ENCODE data around the gene ERBB3. TPM values are rescaled to one million over a fixed set of nuclear protein-coding genes. Genes with fewer than 3 reads are reported as not detected.

ERBB3 gene
- total RNA-seq, 1 experiment from 2014 or later: 64.3 TPM

DNA sequence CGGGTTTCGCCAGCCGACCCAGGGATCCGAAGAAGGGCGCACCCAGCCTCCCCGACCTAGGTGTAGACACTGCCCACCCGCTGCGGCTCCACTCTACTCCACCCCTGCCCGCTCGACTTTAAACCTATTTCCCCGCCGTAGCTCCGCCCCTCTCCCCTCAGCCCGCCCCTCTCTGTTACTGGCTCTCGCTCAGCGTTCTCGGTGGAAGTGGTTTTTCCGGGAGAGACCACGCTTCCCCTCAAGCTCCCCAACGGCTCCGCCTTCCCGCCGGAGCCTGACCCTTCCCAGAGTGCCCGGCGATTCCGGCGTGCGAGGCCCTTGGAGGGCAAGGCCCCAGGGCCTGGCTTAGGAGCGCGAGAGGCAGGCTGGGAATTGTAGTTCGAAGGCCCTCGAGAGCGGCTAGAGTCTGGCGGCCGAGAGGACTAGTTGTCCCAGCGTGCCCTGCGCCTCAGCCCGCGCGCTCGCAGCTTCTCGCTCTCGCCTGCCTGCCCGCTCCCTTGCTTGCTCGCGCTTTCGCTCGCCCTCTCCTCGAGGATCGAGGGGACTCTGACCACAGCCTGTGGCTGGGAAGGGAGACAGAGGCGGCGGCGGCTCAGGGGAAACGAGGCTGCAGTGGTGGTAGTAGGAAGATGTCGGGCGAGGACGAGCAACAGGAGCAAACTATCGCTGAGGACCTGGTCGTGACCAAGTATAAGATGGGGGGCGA lies 24.3 kb downstream of the ERBB3 start, which contains the start of gene PA2G4 (continued):
- TF ChIP-seq GTF2I (CRISPR knock-in tag; conservative IDR thresholded peaks at IDR 0.05): no peak
- TF ChIP-seq, protein P1, sequence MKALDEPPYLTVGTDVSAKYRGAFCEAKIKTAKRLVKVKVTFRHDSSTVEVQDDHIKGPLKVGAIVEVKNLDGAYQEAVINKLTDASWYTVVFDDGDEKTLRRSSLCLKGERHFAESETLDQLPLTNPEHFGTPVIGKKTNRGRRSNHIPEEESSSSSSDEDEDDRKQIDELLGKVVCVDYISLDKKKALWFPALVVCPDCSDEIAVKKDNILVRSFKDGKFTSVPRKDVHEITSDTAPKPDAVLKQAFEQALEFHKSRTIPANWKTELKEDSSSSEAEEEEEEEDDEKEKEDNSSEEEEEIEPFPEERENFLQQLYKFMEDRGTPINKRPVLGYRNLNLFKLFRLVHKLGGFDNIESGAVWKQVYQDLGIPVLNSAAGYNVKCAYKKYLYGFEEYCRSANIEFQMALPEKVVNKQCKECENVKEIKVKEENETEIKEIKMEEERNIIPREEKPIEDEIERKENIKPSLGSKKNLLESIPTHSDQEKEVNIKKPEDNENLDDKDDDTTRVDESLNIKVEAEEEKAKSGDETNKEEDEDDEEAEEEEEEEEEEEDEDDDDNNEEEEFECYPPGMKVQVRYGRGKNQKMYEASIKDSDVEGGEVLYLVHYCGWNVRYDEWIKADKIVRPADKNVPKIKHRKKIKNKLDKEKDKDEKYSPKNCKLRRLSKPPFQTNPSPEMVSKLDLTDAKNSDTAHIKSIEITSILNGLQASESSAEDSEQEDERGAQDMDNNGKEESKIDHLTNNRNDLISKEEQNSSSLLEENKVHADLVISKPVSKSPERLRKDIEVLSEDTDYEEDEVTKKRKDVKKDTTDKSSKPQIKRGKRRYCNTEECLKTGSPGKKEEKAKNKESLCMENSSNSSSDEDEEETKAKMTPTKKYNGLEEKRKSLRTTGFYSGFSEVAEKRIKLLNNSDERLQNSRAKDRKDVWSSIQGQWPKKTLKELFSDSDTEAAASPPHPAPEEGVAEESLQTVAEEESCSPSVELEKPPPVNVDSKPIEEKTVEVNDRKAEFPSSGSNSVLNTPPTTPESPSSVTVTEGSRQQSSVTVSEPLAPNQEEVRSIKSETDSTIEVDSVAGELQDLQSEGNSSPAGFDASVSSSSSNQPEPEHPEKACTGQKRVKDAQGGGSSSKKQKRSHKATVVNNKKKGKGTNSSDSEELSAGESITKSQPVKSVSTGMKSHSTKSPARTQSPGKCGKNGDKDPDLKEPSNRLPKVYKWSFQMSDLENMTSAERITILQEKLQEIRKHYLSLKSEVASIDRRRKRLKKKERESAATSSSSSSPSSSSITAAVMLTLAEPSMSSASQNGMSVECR (CRISPR knock-in tag; IDR thresholded peaks at IDR 0.05; ENCODE audit: borderline replicate concordance): peak; percentile 86; the same call in 1 of the 2 replicates
- TF ChIP-seq FOXK1 (CRISPR knock-in tag; IDR thresholded peaks at IDR 0.05): peak; percentile 56
- TF ChIP-seq ZNF512 (CRISPR knock-in tag; IDR thresholded peaks at IDR 0.05; ENCODE audit: borderline replicate concordance): peak; percentile 62; the same call in 1 of the 2 replicates
- peak; percentile 18; the same call in 1 of the 2 replicates for TF ChIP-seq IRF2 (CRISPR knock-in tag; IDR thresholded peaks at IDR 0.05; ENCODE audit: borderline replicate concordance, low read depth)
- TF ChIP-seq TEAD4 (CRISPR knock-in tag; IDR thresholded peaks at IDR 0.05): no peak
- no peak for TF ChIP-seq ATF1 (CRISPR knock-in tag; IDR thresholded peaks at IDR 0.05)
- peak; percentile 54; the same call in 1 of the 2 replicates for TF ChIP-seq NFATC4 (CRISPR knock-in tag; IDR thresholded peaks at IDR 0.05)
- TF ChIP-seq MAX (CRISPR knock-in tag; IDR thresholded peaks at IDR 0.05): peak; percentile 94; the same call in 1 of the 2 replicates
- peak; percentile 38; the same call in 1 of the 2 replicates for TF ChIP-seq MYBL2 (CRISPR knock-in tag; IDR thresholded peaks at IDR 0.05)
- 0 out of 2 replicates have a peak, but pooled peaks have one; percentile 40 for TF ChIP-seq USF2 (CRISPR knock-in tag; IDR thresholded peaks at IDR 0.05)
- peak; percentile 83; the same call in 1 of the 2 replicates for TF ChIP-seq CBFB (CRISPR knock-in tag; IDR thresholded peaks at IDR 0.05; ENCODE audit: low read depth)
- TF ChIP-seq SP1 (CRISPR knock-in tag; conservative IDR thresholded peaks at IDR 0.05): peak; percentile 77
- peak; percentile 87 for TF ChIP-seq SMAD3 (CRISPR knock-in tag; IDR thresholded peaks at IDR 0.05; ENCODE audit: borderline replicate concordance)
- TF ChIP-seq ETV6 (CRISPR knock-in tag; IDR thresholded peaks at IDR 0.05): peak; percentile 87
- TF ChIP-seq, protein P2, sequence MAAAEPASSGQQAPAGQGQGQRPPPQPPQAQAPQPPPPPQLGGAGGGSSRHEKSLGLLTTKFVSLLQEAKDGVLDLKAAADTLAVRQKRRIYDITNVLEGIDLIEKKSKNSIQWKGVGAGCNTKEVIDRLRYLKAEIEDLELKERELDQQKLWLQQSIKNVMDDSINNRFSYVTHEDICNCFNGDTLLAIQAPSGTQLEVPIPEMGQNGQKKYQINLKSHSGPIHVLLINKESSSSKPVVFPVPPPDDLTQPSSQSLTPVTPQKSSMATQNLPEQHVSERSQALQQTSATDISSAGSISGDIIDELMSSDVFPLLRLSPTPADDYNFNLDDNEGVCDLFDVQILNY (CRISPR knock-in tag; IDR thresholded peaks at IDR 0.05): peak; percentile 92
- TF ChIP-seq GABPB1 (CRISPR knock-in tag; IDR thresholded peaks at IDR 0.05): peak; percentile 2
- 0 out of 2 replicates have a peak, but pooled peaks have one; percentile 33 for TF ChIP-seq ZNF138 (CRISPR knock-in tag; conservative IDR thresholded peaks at IDR 0.05)
- peak; percentile 73; the same call in 1 of the 2 replicates for TF ChIP-seq CREM (CRISPR knock-in tag; IDR thresholded peaks at IDR 0.05)
- TF ChIP-seq TP53 (CRISPR knock-in tag; IDR thresholded peaks at IDR 0.05): peak; percentile 91
